ENCODE measurements around the gene TMEM145.

TMEM145 gene

DNA sequence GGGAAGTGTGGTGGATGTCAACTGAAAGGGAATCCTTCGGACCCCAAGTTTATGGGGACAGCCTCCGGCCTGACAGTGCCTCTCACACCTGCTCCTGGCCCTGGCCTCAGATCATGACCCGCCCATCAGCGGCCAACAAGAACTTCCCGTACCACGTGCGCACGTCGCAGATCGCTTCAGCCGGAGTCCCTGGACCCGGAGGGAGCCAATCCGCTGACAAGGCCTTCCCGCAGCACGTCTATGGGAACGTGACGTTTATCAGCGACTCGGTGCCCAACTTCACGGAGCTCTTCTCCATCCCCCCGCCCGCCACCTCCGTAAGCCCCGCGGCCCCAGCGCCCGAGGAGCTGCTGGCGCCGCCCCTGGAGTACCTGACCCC lies 10.4 kb downstream of the TMEM145 start:
- no peaks in the 10 kb centered on the region for H3K79me2 ChIP-seq (ENCODE audit: insufficient read depth, low read length)
- no peak overlapping the region for H3K9ac ChIP-seq (ENCODE audit: low read length)
- no peaks in the 10 kb centered on the region for H3K27me3 ChIP-seq (ENCODE audit: insufficient read depth, low read length)
- H3K4me2 ChIP-seq (ENCODE audit: low read length) = no peak overlapping the region
- no peaks in the 10 kb centered on the region for H3K36me3 ChIP-seq (ENCODE audit: insufficient read depth, low read length)
- H3K9me2 ChIP-seq (ENCODE audit: low read depth, low read length) = no peaks in the 10 kb centered on the region
- H3K9me3 ChIP-seq (ENCODE audit: low read length) = no peaks in the 10 kb centered on the region
- TF ChIP-seq CTCF (IDR thresholded peaks at IDR 0.05; ENCODE audit: low read length) = no peak
- no peak for TF ChIP-seq EZH2 (IDR thresholded peaks at IDR 0.05; ENCODE audit: borderline replicate concordance, low read length)
- no peaks in the 10 kb centered on the region for H3F3A ChIP-seq (ENCODE audit: insufficient read depth, low read length)
- no peak overlapping the region for H3K4me3 ChIP-seq (ENCODE audit: low read depth, low read length, poor library complexity, severe bottlenecking)
- peaks cover 29% of the 10 kb centered on the region for H3K4me1 ChIP-seq (ENCODE audit: insufficient read depth, low read length, severe bottlenecking)
- no peak overlapping the region for H2AFZ ChIP-seq (ENCODE audit: low read length)
- H3K27ac ChIP-seq (ENCODE audit: low read depth, low read length, poor library complexity, severe bottlenecking) = no peak overlapping the region
- H4K20me1 ChIP-seq (ENCODE audit: insufficient read depth, low read length) = no peaks in the 10 kb centered on the region

GRCh38 chr19:42323852-42324654 lies 10.9 kb downstream of the TMEM145 start:
- no peaks in the 10 kb centered on the region for H3K9me2 ChIP-seq (ENCODE audit: low read depth, low read length)
- peaks cover 30% of the 10 kb centered on the region for H3K4me1 ChIP-seq (ENCODE audit: insufficient read depth, low read length, severe bottlenecking)
- no peaks in the 10 kb centered on the region for H3K9me3 ChIP-seq (ENCODE audit: low read length)
- peak overlapping the region; percentile 81 for H3K4me2 ChIP-seq (ENCODE audit: low read length)
- no peak overlapping the region for H3K27ac ChIP-seq (ENCODE audit: low read depth, low read length, poor library complexity, severe bottlenecking)
- H3F3A ChIP-seq (ENCODE audit: insufficient read depth, low read length) = no peaks in the 10 kb centered on the region
- H3K36me3 ChIP-seq (ENCODE audit: insufficient read depth, low read length) = no peaks in the 10 kb centered on the region
- H2AFZ ChIP-seq (ENCODE audit: low read length) = no peak overlapping the region
- peak overlapping the region; percentile 62 for H3K4me3 ChIP-seq (ENCODE audit: low read depth, low read length, poor library complexity, severe bottlenecking)
- H4K20me1 ChIP-seq (ENCODE audit: insufficient read depth, low read length) = no peaks in the 10 kb centered on the region
- H3K9ac ChIP-seq (ENCODE audit: low read length) = peak overlapping the region; percentile 67; the same call in 1 of the 2 replicates
- no peak for TF ChIP-seq CTCF (IDR thresholded peaks at IDR 0.05; ENCODE audit: low read length)
- TF ChIP-seq EZH2 (IDR thresholded peaks at IDR 0.05; ENCODE audit: borderline replicate concordance, low read length) = no peak
- H3K79me2 ChIP-seq (ENCODE audit: insufficient read depth, low read length) = no peaks in the 10 kb centered on the region
- no peaks in the 10 kb centered on the region for H3K27me3 ChIP-seq (ENCODE audit: insufficient read depth, low read length)

GRCh38 chr19:42324655-42325307 lies 11.7 kb downstream of the TMEM145 start:
- Histone ChIP-seq H3K9ac (ENCODE audit: low read length) (peak overlapping the region; percentile 67), H3F3A (ENCODE audit: insufficient read depth, low read length) (no peaks in the 10 kb centered on the region), H3K36me3 (ENCODE audit: insufficient read depth, low read length) (no peaks in the 10 kb centered on the region), H3K79me2 (ENCODE audit: insufficient read depth, low read length) (no peaks in the 10 kb centered on the region), H3K9me2 (ENCODE audit: low read depth, low read length) (no peaks in the 10 kb centered on the region), H3K4me3 (ENCODE audit: low read depth, low read length, poor library complexity, severe bottlenecking) (peak overlapping the region; percentile 62), H3K9me3 (ENCODE audit: low read length) (no peaks in the 10 kb centered on the region), H3K27ac (ENCODE audit: low read depth, low read length, poor library complexity, severe bottlenecking) (no peak overlapping the region), H2AFZ (ENCODE audit: low read length) (peak overlapping the region; percentile 76), H4K20me1 (ENCODE audit: insufficient read depth, low read length) (no peaks in the 10 kb centered on the region), H3K27me3 (ENCODE audit: insufficient read depth, low read length) (no peaks in the 10 kb centered on the region), H3K4me2 (ENCODE audit: low read length) (peak overlapping the region; percentile 81), H3K4me1 (ENCODE audit: insufficient read depth, low read length, severe bottlenecking) (peaks cover 30% of the 10 kb centered on the region)
- peak; percentile 91 for TF ChIP-seq CTCF (IDR thresholded peaks at IDR 0.05; ENCODE audit: low read length)
- no peak for TF ChIP-seq EZH2 (IDR thresholded peaks at IDR 0.05; ENCODE audit: borderline replicate concordance, low read length)

Measured in OCI-LY1 (cell line).